ENCODE data around the gene SP5. TPM values are rescaled to one million over a fixed set of nuclear protein-coding genes. Genes with fewer than 3 reads are reported as not detected.
"Not testable (repeated sequence)": the region's sequence is repeated elsewhere in the genome, so short reads cannot be mapped to it uniquely, and the experiment has no call there.

Gene SP5
- total RNA-seq, 1 donor from 2014 or later, result 0.92 TPM

DNA sequence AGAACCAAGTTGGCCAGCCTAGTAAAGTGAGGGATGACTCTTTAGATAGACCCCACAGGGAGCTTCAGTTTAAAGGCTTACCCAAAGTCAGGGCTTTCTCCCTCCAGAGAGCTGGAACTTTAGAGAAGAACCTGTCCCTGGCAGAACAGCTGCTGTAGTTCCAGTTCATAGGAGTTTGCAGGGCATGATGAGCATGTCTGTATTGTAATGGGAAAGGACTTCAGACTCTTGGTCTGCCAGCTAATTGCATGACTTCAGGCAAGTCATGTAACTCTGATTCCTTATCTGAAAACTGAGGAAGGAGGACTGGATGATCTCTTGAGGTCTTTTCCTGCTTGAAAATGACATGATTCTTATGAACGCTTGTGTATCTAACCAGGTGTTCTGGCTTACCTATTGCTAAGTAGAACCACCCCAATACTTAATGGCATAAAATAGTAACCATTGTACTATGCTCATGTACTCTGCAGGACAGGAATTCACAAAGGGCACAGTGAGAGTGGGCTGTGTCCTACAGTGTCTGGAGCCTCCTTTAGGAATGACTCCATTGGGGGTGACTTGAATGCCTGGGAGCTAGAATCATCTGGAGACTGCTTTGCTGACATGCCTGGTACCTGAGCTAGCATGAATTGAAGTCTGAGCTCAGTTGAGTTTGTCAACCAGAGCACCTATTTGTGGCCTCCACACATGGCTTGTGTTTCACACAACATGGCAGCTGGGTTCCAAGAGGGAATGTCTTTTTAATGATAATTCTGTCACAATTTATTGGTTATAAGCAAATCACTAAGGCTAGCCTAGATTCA is 18.9 kb downstream of the SP5 start:
- DNase-seq (ENCODE audit: low spot score), result no peak

DNA sequence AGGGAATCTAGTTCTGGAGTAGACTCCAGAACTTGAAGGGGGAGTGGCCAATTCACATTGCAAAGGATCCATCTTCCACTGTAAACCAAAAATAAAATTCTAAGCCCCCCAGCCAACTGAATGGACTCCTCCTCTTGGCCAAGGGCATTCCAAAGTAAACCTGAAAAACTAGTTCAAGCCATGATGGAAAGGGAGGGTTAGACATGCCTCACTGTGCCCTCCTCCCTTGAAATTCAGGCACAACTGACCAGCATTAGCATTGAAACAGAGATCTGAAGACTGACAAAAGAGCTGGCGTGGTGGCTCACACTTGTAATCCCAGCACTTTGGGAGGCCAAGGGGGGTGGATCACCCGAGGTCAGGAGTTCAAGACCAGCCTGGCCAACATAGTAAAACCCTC is 19.5 kb downstream of the SP5 start:
- DNase-seq (ENCODE audit: low spot score), result not testable (repeated sequence)

More for the DNA sequence above, 18.9 kb downstream of the SP5 start:
- intact Hi-C loops (cut with DNase I), result no loop called here

DNA sequence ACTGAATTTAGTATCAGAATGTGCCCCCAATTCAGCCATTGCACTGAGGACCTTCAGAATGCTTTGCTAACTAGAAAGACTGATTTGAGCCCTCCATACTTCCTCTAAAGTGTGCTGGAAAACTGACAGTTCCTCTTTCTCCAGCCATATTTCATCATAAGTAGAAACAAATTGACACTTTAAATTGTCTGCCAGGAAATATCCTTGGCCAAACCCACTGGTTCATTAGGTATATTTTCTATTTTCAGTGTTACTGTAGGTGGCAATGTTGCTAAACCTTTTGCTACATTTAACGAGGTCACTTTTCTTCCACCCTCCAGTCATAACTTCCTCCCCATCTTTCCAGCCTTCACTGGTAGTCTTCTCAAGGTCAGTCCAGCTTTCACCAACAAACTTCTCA is 21.5 kb downstream of the SP5 start:
- intact Hi-C loops (cut with DNase I), result no loop called here

More for the DNA sequence above, 19.5 kb downstream of the SP5 start:
- intact Hi-C loops (cut with DNase I), result not testable (repeated sequence)

DNA sequence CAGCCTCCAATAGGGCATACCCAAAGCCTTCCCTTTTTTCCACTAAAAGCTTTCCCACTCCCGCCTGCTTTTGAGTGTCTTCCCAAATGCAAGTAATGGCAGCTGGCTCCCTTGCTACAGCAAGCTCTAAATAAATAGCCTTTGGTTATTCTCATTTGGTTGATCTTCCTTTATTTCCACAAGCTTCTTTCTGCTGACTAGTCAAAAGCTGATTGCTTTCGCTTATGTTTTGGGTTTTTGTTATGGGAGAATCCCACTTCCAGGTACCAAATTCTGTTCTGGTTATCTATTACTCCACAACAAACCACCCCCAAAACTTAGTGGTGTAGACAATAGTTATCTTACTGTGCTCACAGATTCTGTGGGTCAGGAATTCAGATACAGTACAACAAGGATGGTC is 22.3 kb downstream of the SP5 start:
- intact Hi-C loops (cut with DNase I), result no loop called here
- no peak for DNase-seq (ENCODE audit: low spot score)

More for the DNA sequence above, 21.5 kb downstream of the SP5 start:
- no peak for DNase-seq (ENCODE audit: low spot score)

DNA sequence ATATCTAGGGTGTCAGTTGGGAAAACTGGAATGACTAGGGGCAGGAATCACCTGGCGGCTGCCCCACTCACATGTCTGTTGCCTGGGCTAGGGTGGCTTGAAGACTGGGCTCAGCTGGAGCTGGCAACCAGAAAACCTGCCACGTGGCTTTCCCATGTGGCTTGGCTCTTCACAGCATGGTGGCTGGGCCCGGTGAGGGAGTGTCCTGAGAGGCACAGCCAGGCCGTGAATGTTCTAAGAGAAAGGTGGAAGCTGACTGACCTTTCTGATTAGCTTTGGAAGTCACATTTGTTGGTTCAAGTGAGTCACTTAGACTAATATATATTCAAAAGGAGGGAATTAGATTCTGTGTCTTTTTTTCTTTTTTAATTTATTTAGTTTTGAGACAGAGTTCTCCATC is 22.7 kb downstream of the SP5 start:
- intact Hi-C loops (cut with DNase I), result no loop called here
- no peak for DNase-seq (ENCODE audit: low spot score)

DNA sequence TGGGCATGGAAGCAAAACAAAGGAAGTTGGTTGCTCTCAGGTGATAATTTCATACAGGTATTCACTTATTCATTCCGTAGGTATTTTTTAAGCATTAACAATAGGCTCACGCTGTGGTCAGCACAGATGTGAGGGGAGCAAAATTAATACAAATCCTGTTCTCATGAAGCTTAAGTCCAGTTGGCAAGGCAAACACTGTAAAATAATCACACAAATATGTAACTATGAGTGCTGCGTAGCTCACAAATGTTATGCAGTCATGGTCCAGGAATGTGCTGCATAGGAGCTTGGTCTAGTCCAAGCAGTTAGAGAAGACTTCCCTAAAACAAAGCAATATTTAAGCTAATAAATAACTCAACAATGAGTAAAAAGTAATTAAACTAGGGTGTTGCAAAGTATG is 23.9 kb downstream of the SP5 start:
- intact Hi-C loops (cut with DNase I), result no loop called here

DNA sequence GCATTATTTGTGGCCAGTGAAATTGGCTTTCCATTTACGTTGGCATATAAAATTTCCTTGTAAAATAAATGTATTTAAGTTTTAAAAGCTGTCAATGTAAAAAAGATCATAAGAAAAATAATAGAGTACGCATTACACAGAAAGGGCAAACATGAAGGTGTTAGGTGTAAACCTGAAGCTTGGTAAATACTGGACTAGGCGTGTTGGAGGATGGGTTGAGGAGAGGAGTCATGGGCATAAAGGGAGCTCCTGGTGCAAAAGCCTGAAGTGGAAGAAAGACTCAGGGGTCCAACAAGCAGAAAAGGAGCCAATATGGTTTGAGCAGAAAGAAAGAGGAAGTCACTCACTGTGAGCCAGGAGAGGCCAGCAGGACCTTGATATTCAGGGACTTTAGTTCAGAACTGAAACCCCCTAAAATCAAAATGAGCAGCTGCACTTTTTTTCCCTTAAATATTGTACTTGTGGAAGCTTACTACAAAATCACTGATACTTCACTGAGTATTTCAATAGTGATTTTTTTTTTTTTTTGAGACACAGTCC is 24.4 kb downstream of the SP5 start:
- DNase-seq (ENCODE audit: low spot score), result no peak
- intact Hi-C loops (cut with DNase I), result no loop called here

More for the DNA sequence above, 23.9 kb downstream of the SP5 start:
- DNase-seq (ENCODE audit: low spot score), result no peak

DNA sequence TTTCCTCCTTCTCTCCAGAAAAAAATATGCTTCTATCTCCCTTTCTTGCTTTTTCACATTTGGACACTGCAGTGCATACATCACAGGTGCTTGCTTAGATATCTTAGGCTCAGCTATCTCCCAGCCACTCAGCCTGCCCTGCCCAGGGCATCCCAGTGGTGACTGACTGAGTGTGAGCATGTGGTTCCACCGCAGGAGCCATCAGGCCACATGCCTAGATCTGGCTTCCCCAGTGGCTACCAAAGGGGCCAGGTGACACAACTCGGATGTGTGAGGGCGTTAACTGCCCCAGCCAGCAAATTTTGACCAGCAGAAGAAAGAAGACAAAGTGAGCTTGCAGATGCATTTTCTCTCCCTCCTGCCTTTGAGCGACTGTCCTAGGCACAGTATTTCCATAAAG is 25.5 kb downstream of the SP5 start:
- intact Hi-C loops (cut with DNase I), result no loop called here
- DNase-seq (ENCODE audit: low spot score), result no peak

DNA sequence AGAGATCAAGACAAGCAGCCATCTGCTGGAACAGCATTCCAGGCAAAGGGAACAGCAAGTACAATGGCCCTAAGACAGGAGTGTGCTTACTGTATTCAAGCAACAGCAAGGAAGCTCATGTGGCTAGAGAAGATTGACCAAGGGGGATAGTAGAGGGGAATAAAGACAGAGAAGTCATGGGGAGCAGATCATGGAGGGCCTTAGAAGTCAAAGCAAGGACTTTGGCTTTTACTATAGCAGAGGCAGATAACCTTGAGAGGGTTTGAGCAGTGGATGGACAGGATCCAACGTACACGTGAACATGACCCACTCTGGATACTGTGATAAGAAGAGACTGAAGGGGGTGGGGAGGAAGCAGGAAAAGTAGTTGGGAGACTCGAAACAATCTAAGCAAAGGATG is 26.9 kb downstream of the SP5 start:
- intact Hi-C loops (cut with DNase I), result no loop called here

DNA sequence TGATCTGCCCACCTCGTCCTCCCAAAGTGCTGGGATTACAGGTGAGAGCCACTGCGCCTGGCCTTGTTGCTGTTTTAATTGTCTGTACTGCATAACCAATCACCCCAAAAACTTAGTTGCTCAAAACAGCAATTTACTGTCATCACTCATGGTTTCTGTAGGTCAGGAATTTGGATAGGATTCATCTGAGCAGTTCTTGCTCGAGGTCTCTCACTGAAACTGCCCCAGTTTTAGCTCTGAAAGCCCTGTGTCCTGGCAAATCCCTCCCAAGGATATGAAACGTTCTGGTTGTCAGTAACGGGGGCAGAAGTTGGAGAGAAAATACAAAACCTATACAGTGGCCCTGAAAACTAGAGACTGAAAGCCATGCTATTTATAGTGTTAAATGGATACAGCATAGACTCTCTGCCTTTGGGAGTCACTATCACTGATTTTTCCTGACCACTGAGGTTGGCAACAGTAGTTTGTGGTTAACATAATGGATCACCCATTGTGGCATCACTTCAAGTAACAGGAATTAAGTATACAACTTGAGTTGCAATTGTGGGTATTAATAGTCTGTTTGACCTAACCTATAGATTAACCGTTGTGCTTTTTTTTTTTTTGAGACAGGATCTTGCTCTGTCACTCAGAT is 27.9 kb downstream of the SP5 start:
- DNase-seq (ENCODE audit: low spot score), result no peak
- intact Hi-C loops (cut with DNase I), result no loop called here

More for the DNA sequence above, 26.9 kb downstream of the SP5 start:
- DNase-seq (ENCODE audit: low spot score), result no peak

DNA sequence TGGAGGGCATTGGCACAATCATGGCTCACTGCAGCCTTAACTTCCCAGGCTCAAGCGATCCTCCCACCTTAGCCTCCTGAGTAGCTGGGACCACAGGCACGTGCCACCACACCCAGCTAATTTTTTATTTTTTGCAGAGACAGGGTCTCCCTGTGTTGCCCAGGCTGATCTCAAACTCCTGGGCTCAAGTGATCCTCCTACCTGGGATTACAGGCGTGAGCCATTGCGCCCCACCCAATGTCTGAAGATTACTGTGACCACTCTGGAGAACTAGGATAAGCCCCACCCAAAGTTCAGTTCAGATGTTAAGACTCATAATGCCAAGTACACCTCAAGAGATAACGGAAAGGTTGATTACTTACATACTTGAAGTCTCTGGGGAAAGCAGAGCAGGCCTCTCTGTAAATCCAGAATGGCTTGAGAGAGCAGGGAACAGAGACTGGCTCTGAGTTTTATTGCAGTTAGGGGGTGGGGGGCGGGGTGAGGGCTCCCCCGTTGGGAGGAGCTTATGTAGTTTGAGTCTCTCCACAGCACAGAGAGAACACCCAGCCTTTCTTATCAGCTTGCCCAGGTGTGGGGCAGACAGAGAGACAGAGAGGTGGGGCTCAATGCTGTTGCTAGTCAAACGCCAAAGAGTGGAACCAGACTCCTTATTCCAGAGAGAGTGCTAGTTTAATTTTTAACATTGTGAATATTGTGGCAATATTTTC is 28.5 kb downstream of the SP5 start:
- intact Hi-C loops (cut with DNase I), result no loop called here
- no peak for DNase-seq (ENCODE audit: low spot score)

DNA sequence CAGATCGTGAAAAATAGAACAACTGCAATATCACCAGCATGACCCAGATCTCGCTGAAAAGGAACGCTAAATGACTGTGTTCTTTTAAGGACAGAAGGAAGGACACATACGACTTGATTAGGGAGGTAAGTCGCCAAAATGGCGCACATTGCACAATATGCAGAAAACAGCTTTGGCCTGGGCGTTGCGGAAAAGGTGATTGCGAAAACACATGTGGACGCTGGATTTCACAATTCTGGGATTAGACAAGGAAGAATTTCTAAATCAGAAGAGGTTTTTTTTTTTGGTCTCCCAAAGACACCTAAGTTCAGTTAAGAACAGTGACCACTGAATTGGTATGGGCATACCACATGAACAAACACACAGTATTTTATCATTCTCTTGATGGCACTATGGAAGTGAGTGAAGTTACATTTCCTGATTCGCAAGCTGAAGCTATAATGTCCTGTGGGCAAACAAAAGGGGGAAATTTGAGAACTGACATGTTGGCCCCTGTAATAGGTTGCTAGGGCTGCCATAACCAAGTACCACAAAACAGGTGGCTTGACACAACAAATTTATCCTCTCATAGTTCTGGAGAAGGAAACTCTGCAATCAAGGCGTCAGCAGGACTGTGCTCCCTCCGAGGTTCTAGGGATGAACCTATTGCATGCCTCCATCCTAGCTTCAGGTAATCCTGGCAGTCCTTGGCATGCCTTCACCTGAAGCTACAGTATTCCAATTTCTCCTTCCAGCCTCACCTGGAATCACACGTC is 29.3 kb downstream of the SP5 start:
- no peak for DNase-seq (ENCODE audit: low spot score)
- intact Hi-C loops (cut with DNase I), result no loop called here

DNA sequence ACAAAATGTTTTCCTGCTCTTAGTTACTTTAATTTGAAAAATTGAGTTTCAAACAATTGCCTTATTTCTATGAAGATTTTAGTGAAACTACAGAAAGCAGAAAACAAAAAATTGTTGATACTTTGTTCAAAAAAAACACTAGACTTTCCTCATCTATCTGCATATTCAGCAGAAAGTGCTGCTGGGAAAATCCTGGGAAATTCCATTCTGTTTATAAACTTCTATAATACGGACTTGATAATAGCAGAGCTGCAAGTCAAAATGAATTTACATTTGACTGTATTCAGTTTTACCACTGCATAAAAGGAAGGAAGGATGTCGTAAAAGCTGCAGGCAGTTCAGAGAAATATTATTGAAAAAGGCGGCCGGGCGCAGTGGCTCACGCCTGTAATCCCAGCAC is 30.2 kb downstream of the SP5 start:
- intact Hi-C loops (cut with DNase I), result no loop called here
- DNase-seq (ENCODE audit: low spot score), result no peak

DNA sequence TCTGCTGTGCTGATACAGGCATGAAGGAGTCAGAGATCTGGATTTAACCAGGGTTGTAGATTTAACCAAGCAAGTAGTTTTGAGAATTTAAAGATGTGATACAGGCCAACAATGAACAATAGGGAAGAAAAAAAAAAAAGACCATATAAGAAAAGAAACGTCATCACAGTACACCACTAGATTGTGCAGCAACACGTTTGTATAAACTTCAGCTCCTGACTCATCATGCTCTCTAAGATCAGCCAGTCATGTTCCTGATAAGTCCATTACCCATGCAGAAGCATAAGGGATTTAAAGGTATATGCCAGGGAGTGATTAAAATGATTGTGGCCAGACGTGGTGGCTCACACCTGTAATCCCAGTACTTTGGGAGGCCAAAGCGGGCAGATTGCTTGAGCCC is 32.8 kb downstream of the SP5 start:
- DNase-seq (ENCODE audit: low spot score), result no peak
- intact Hi-C loops (cut with DNase I), result no loop called here

DNA sequence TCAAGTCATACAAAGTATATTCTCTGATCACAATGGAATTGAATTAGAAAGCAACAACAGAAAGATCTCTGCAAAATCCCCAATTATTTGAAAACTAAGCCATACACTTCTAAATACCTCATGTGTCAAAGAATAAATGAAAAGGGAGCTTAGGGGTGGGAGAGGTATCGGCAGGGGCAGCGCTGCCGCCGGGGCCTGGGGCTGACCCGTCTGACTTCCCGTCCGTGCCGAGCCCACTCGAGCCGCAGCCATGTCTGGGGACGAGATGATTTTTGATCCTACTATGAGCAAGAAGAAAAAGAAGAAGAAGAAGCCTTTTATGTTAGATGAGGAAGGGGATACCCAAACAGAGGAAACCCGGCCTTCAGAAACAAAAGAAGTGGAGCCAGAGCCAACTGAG is 36.4 kb downstream of the SP5 start:
- intact Hi-C loops (cut with DNase I); DNase-seq (ENCODE audit: low spot score): not testable (repeated sequence)

DNA sequence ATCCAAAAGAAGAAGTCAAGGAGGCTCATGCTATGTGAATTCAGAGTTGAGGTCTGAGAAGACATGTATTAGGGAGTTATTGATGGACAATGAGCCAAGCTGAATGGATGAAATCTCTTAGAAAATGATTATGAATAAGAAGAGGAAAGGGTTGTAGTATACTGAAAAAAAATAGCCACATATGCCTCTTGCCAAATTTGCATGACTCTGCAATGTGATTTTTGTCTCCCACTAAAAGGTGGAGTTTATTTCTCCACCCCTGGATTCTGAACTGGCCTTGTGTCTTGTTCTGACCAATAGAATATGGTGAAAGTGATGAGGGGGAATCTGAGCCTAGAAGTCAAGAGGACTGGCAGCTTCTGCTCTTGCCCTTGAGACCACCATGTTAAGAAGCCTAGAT is 46.4 kb downstream of the SP5 start:
- intact Hi-C loops (cut with DNase I), result no loop called here
- no peak for DNase-seq (ENCODE audit: low spot score)

DNA sequence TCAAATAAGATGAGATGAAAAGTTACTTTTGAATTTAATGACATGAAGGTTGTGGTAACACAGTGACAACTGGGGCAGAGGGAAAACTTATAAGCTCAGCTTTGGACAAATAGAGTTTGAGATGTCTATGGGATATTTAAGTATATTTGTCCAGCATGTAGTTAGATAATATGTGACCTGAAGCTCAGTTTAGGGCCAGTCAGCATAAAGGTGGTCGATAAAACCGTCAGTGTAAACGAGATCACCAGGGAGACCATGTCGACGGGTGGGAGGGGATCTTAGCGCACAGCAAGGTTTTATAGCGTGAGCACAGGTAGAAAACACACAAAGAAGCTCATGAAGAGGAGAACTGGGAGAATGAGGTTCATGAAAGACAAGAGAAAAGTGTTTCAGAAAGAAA is 47.6 kb downstream of the SP5 start:
- DNase-seq (ENCODE audit: low spot score), result no peak
- intact Hi-C loops (cut with DNase I), result no loop called here

DNA sequence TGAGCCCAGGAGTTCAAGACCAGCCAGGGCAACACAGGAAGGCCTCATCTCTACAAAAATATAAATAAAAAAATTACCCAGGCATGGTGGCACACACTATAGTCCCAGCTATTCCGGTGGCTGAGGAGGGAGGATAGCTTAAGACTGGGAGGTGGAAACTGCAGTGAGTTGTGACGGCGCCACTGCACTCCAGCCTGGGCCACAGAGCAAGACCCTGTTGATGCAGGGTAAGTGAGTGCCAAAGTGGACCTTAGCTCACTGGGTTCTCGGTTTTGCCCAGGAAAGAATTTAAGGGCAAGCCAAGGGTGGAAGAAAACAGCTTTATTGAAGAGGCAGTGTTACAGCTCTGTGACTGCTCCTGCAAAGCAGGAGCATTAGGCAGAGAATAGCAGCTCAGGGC is 48.1 kb downstream of the SP5 start:
- intact Hi-C loops (cut with DNase I), result no loop called here
- DNase-seq (ENCODE audit: low spot score), result no peak

DNA sequence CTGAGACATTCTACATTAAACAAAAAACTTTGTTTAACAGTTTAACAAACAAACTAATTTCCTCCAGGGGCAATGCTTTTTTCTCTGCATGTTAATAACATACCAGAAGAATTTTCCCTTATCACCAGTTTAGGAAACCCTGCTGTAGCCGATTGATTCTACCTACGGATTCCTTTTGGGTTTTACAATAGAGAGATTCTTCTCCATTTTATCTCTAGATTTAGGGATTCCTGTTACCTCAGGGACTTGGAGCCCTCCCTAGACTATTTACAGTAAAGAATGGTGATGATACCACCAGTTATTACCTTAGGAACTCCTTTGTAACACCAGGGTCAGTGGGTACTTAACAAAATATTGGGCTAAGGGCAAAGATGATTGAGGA is 49.7 kb downstream of the SP5 start:
- DNase-seq (ENCODE audit: low spot score), result no peak
- intact Hi-C loops (cut with DNase I), result no loop called here

DNA sequence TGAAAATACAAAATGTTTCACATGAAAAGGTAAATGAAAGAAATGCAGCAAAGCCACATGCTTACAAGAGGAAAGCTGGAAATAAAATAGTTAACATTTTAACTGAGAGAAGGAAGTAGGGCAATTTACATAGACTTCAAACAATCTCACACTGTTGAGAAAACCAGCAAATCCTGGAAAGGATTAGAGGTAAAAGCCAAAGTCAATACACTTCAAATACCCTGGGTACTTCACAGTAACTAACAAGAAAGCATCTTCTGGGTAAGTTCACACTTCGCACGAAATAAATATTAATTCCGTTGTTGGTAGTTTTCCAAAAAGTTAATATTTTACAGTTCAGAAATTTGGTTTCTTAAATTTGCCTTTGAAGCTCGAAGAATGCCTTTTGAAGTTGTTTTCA is 51.6 kb downstream of the SP5 start:
- DNase-seq (ENCODE audit: low spot score), result no peak
- intact Hi-C loops (cut with DNase I), result no loop called here

Measured in cardiac septum (tissue), 1 donor.